ENCODE measurements around the gene ADPRM. TPM values are rescaled to one million over a fixed set of nuclear protein-coding genes. Genes with fewer than 3 reads are reported as not detected.
A peak's percentile ranks its signal among the peaks of the same experiment; 100 is the strongest.
"Not testable (repeated sequence)": the region's sequence is repeated elsewhere in the genome, so short reads cannot be mapped to it uniquely, and the experiment has no call there.

The ADPRM gene
- total RNA-seq, 1 donor from 2014 or later, result 20.2 TPM

DNA sequence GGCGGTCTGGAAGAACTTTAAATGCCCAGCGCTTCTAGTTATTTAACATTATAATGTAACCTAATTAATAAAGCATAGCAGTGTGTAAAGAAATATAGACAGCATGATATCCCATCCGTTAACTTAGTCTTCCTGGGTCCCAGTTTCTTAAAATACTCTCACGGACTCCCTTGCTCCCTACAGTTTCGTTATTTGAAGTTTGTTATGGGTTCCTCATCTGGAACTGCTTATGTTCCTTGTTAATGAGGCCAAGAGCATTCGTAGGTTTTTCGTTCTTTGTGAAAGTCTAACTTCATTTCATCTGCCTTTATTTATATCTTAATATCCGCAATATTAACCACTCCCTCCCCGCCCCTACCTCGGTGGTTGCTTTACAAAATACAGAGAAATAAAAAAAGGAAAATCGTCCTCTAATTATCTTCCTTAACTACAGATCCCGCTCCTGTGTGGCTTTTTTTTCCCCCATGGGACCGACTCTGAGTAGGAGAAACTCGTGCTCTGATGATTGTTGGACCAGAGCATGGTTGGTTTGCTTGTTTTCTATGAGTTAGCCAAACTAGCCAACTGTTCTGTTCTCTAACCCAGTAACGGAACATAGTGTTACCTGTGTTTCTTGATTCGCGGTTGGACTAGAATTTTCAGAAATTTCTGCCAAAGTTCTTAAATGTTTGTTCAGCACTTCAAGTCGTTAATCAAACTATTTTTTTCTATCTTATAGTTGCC is 863 bp downstream of the ADPRM start:
- DNase-seq (ENCODE audit: low read depth), result peak; percentile 40

DNA sequence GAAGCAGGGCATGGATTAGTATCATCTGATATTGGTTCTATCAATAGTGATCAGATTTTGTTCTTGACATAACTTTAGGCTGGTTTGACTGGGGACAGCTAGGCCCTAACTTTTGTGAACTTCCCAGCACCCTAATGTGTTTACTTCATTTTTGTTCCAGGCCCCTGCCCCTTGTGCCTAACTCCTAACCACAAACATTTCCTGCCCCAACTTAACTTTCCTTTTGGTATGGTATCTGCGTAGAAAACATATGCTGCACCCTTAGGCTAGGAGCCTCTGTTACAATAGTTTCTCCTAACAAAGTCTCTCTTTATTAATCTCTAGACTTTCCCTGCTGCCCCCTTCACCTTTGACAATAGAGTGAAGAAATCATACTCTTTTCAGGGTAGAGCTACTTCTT is 2.5 kb downstream of the ADPRM start:
- DNase-seq (ENCODE audit: low read depth), result no peak

DNA sequence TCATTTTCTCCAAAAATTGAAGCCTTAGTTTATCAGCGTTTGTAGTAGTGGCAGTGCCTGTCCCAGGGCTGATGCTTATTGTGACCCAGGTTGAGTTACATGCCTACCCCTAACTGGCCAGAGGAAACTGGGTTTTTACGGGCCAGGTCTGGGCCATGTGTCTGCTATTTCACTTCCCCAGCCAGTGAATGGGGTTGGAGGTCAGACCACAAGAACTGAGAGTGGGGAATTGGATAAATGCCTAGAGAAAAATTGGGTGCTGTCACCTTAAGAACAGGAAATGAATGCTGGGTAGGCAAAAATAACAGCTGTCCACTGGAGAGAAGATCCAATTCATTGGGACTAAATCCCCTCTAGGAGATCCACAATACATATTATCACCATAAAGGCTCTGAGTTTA is 5.2 kb downstream of the ADPRM start:
- DNase-seq (ENCODE audit: low read depth), result peak; percentile 77

DNA sequence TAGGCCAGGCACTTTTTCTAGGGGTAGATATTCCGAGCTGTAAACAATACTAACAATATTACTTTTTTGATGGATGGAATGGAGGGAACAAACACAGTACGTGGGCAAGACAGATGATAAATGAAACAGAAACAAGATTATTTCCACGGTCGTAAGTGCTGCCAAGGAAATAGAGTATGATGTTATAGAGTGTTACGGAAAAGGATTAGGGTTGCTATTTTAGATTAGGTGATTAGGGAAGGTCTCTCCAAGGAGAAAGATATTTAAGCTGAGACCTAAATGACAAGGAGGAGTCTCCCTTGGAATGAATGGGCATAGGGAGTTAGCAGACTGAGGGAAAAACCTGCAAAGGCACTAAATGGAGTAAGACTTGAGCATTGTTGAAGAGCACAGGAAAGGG is 8.3 kb downstream of the ADPRM start:
- no peak for DNase-seq (ENCODE audit: low read depth)

DNA sequence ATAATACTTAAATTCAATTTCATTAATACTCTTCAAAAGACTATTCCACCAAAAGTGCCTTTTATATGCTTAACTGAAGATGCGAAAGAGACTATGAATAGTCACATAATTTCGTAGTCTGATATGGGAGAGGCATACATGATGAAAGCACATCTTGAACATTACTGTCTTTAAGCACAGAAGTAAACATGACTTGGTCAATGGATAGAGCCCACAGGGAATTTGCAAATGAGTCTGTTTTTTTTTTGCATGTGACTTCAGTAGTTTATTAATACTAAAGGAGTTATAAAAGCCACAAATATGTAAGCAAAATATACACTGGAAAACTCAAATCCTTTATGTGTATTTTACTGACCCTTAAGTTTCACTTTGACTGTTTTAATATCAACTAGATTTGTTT is 15.9 kb downstream of the ADPRM start:
- no peak for DNase-seq (ENCODE audit: low read depth)

DNA sequence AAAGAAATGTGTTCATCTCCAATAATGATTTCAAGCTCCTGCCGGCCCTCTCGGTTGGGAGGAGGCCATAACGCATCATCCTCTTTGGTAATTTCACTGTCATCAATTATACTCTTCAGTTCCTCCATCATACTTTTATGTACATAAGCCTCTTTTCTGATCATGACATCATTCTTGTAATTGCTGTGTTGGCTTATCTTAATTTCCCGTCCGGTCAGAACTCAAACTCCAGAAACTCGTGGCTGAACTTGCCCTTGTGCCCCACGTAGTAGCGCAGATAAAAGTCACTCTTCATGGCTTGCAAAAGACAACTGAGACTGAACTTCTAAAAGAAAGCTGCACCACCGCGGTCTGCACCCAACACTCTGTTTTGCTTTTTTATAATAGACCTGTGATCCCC is 18.8 kb downstream of the ADPRM start:
- no peak for DNase-seq (ENCODE audit: low read depth)

DNA sequence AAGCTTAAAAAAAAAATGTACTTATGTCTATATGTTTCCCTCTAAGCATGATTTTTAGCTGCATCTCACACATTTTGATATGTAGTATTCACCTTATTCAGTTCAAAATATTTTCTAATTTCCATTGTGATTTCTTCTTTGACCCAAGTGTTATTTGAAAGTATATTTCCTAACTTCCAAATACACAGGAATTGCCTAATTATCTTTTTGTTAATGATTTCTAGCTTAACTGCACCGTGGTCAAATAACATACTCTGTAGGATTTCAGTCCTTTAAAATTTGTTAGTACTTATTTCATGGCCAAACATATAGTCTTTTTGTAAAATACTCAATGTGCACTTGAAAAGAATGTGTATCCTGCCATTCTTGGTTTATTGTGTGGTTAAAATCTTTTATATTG is 21.2 kb downstream of the ADPRM start:
- DNase-seq (ENCODE audit: low read depth), result no peak

DNA sequence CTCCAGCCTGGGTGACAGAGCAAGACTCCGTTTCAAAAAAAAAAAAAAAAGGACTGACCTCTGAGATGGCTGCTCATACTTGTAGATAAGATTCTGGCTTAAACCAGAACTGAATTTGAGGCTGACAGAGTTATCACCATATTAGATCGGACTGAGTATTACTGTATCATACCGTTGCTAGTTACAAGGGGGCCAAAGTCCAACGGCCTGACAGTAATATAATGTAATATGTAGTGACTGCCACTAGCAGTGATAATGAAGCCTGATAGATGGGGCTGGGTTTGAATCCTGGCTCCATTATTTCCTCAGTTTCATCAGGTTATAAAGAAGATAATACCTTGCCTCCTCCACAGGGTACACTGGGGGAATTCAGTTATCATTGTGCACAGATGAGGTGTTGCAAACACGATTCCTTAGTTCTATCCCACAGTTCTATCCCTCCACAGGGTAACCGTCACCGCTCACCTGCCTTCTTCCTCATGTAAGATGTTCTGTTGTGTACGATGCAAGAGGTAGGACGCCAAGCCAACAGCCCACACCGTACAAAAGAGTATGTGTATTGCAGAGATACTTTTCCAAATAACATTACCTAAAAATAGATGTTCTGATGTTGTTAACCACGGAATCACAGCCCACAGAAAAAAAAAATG is 27.3 kb downstream of the ADPRM start:
- no peak for DNase-seq (ENCODE audit: low read depth)

DNA sequence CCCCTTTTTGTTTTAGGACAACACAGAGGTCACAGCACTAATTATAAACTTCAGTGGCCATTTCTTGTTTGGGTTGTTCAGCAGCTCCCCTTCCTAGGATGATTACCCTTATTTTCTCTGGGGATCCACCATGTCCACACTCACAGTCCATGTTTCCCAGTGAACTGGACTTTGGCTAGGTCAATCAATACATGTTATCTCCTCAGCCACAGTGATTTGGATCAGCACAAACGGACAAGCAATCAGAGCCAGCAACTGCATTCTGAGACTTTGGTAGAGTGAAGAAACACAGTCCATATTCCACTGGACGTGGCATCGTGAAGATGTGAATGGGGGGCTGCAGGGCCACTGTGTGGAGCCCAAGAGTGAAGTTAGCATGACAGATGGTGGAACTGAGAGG is 27.9 kb downstream of the ADPRM start:
- DNase-seq (ENCODE audit: low read depth), result no peak

DNA sequence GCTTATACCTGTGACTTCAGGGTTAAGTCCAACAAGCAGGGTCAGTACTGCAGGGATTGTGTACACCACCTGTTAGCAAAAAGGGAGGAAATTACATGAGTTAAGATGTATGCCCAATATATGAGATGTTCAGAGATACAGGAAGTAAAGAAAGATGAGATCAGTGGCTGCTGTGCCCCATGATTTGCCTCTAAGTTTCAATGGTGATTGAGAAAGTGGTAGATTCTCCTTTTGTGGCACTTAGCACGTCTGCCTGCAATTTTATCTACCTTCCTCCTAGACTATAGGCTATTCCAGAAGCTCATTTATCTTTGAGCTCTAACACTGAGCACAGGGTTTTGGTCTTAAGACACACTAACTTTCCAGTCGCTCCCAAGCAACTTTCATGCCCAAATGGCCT is 28.8 kb downstream of the ADPRM start:
- DNase-seq (ENCODE audit: low read depth), result no peak

DNA sequence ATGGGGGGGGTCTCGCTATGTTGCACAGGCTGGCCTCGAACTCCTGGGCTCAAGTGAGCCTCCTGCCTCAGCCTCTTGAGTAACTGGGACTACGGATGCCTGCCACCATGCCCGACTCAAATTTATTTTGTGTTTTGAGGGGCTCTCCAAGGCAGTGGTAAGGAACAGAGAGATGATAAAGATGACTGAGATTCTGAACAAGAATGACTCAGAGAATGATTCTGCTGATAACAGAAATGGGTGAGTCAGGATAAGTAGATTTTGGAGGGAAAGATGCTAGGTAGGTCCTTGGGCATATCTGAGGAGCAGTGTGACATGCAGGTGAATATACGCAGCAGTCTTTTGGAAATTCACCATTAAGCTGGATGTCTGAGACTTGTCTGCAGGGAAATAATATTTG is 29.8 kb downstream of the ADPRM start:
- no peak for DNase-seq (ENCODE audit: low read depth)

DNA sequence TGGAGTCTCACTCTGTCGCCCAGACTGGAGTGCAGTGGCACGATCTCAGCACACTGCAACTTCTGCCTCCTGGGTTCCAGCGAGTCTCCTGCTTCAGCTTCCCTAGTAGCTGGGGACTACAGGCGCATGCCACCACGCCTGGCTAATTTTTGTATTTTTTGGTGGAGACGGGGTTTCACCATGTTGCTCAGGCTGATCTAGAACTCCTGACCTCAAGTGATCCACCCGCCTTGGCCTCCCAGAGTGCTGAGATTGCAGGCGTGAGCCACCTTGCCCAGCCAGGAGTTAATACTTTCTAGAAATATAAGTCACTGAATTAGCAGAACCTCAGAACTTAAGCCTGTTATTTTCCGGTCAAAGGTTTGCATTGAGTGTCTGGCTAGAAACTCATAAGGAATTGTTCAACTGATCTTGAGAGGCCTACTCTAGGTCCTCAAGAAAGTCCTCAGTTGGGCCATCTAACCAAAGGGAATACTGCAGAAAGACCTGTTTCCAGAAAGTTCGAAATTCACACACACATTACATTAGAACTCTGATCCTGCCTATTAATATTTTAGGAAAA is 31.0 kb downstream of the ADPRM start:
- DNase-seq (ENCODE audit: low read depth), result no peak

DNA sequence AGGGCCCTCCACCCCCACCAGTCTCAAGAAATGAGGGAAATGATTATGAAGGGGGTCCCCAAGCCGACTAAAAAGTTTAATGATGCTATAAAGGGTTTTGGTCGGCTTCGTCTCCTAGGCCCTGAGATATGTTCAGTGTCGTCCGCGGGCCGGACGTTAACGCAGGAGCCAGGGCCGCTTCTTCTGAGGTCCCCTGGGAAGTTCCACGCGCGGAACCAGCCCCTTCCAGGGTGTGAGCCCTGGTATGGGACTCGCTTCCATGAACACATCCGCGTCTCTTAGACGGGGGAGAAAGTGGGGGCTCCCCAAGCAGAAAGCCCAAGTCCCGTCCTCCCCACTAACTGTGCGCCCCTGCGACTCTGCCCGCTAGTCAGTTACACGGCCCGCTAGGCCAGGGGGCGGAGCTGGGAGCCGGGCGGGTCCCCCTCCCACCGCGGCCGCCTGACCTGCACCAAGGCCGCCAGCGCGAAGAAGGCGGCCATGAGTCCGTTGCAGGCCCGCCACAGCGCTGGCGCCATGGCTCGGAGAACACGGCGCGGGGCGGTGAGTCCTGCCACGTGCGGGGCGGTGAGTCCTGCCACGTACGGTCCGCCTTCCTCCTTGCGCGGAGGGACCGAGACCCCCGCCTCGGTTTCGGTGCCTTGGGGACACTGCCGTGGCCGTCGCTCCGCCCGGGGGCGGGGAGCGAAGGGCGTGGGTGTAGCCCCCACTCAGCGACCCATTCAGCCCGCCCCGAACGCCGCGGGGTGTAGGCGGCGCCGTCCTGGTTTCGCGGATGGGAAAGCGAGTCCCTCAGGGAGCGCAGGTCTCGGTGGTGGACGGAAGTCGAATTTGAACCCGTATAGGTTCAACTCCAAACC is 32.2 kb downstream of the ADPRM start, which contains the start of gene TMEM220:
TSS of gene TMEM220 (minus strand) at position 690 of the 860 bp plus-strand sequence. CDS start at position 518, 172 bp downstream.
- peak; percentile 75 for DNase-seq (ENCODE audit: low read depth)

DNA sequence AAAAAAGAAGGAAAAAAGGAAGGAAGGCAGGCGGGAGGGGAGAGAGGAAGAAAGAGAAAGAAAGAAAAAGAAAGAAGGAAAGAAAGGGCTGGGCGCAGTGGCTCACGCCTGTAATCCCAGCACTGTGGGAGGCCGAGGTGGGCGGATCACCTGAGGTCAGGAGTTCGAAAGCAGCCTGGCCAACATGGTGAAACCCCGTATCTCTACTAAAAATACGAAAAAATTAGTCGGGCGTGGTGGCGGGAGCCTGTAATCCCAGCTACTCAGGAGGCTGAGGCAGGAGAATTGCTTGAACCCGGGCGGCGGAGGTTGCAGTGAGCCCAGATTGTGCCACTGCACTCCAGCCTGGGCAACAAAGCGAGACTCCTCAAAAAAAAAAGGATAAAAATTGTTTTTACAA is 32.9 kb downstream of the ADPRM start:
- not testable (repeated sequence) for DNase-seq (ENCODE audit: low read depth)

DNA sequence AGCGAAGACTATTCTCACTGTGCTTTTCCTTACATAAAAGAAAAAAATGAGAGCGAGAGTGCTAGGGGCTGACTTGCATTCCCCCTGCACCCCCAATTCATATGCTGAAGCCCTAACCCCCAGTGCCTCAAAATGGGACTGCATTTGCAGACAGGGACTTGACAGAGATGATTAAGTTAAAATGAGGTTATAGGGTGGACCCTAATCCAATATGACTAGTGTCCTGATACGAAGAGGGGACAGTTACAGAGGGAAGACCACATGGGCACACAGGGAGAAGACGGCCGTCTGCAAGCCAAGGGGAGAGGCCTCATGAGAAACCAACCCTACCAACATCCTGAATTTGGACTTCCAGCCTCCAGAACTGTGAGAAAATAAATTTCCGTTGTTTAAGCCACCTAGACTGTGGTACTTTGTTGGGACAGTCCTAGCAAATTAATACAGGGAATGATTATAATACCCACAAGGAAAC is 34.0 kb downstream of the ADPRM start:
- no peak for DNase-seq (ENCODE audit: low read depth)

DNA sequence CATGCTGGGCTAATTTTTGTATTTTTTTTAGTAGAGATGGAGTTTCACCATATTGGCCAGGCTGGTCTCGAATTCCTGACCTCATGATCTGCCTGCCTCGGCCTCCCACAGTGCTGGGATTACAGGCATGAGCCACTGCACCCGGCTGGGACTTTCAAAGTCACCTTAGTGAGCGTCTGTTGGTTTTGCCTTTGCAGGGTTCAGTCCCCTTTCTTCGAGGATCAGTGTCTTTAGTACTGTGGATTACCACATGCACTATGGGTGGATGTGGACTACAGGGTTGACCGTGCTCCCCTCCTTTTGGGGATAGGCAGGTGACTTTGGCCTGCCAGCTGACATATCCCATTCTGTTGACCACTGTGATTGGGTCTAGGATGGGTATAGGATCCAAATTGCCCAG is 34.7 kb downstream of the ADPRM start:
- not testable (repeated sequence) for DNase-seq (ENCODE audit: low read depth)

DNA sequence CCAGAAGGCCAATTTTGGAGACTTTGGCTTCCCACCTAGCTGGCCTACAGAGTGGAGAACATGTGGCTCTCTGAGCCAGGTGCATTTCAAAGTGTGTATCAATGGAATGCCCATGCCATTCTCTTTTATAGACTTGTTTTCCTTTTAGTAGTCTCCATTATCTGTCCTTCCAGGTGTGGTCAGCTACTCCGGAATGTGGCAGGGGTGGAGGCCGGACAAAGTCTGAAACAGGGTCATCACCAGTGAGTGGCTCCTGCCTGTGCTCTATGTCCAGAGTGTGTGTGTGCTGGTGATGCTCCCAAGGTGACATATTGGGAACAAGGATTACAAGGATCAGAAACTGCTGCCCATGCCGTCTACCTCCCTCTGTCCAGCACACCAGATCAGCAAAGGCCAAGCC is 36.3 kb downstream of the ADPRM start:
- DNase-seq (ENCODE audit: low read depth), result no peak

DNA sequence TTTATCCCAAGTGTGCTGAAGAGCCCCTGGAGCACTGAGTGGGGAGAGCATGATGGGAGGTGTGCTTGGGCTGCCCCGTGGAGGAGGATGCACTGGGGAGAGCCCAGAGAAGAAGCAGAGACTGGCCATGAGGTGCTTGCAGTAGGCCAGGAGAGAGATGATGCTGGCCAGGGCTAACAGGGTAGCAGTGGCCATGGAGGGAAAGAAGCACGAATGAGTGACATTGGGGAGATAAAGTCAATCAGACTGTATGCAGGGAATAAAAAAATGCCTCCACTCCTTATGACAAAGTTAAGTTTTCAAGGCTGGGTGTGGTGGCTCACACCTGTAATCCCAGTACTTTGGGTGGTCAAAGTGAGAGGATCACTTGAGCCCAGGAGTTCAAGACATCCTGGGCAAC is 37.9 kb downstream of the ADPRM start:
- DNase-seq (ENCODE audit: low read depth), result no peak

DNA sequence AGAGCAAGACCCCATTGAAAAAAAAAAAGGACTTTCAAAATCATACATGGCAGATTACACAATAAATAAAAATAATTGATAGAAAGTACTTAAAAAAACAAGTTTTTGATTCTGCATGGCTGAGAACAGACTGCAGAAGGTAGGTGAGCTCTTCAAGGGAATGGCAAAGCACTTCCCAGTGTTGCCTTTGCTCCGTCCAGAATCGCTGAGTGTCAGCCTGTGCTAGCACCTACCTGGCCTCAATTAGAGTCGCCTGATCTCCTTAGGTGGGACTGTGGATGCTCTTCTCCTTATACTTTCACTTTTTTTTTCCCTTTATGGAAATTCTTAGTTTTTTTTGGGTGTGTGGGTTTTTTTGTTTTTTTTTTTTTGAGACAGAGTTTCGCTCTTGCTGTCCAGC is 38.4 kb downstream of the ADPRM start:
- DNase-seq (ENCODE audit: low read depth), result no peak

DNA sequence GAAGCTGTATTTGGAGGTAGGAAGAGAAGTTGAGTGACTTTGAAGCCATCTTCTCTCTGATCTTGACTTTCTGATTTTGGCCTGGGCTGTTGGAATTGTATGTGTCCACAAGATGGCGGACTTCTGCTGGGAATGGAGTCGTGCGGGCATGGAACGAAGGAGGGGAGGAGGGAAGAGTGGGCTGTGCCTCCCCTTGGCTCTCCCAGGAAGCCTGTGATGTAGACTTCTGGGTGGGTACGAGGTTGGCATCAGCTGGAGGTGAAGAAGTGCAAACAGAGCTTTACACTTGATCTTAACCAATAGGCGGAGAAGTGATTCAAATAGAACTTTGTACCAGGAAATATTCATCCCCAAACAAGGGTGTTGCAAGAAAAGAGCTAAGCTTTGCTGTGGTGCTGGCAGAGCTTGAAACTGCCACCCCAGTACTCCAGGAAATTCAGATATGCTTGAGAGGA is 39.8 kb downstream of the ADPRM start:
- DNase-seq (ENCODE audit: low read depth), result peak; percentile 76

DNA sequence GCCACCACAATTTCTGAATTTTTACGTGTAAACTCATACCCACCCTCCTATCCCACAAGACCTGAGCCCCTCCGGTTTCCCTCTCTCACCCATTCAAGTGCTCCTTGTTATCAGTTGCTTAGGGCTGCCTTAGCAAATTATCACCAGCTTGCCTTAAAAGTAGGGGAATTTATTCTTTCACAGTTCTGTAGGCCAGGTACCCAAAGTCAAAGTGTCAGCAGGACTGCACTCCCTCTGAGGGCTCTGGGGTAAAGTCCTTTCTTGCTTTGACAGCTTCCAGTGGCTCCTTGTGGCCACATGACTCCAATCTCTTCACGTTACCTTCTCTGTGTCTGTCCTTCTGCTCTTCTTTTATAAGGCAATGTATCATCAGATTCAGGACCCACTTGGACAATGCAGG is 40.3 kb downstream of the ADPRM start:
- DNase-seq (ENCODE audit: low read depth), result no peak

All from myocyte (in vitro differentiated cells).